HG02642 (cell line): Measurements from ENCODE around the gene GLRB.
A peak's percentile ranks its signal among the peaks of the same experiment; 100 is the strongest.
"Not testable (repeated sequence)": the region's sequence is repeated elsewhere in the genome, so short reads cannot be mapped to it uniquely, and the experiment has no call there.

Experiments used
- ATAC-seq: cut with Tn5 transposase; IDR thresholded peaks from one replicate; pipeline ENCODE4 v1.9.1; 2021; ENCODE audit warnings: mild to moderate bottlenecking; ENCODE audit not compliant: unreplicated experiment, poor library complexity

The GLRB gene

GRCh38 chr4:157121401-157121800, 45.5 kb downstream of the GLRB start:
- no peak for ATAC-seq

DNA sequence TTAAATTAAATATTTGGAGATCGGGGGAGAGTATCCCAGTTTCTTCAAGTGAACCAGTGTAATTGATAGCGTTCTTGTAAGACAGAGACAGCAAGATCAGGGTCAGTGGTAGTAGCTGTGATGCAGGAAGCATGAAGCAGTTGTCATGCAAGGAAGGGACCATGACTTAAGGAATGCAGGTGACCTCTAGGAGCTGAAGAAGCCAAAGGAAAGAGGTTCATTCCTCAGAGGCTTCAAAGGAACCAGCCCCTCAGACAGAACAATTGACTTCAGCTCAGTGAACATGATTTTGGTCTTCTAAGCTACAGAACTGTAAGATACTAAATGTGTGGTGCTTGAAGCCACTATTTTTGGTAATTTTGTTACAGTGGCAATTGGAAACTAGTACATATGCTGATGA, 51.6 kb downstream of the GLRB start:
- ATAC-seq = no peak

DNA sequence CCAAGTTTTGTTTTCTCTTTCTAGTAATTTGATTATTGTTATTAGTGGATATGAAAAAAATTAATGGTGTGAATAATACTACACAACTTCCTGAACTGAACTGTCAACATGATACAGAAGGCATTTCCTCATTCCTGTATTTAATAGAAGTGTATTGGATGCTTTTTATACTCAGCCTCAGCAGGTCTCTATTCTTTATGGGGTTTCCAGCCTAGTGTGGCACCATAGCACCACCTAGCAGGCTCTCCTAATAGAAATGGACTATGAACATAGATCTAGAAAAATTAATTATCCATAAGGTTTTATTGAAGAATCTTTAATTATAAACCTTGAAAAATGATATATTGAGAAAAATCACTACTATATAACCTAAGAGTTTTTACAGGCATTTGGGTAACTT, 52.4 kb downstream of the GLRB start:
- ATAC-seq = no peak

DNA sequence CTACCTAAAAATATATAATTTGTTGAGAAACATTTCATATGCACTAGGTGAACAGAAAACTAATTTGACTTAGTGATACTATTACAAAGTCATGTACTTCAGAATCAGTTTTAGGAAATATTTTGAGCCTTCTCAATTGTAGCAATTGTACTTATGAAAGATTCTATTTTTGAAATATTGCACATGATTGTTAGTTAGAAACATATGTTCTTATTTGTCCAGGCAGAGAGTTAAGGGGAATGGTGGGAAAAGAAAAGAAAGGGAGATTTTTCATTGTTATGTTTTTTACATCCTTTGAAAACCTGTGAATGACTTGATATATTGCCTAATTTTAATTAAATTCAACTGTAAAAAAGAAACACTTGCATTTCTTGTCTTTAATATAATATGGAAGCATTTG, 66.0 kb downstream of the GLRB start:
- no peak for ATAC-seq

- ATAC-seq = no peak
These were observed 67.4 kb downstream of the GLRB start for GRCh38 chr4:157143369-157143768.

DNA sequence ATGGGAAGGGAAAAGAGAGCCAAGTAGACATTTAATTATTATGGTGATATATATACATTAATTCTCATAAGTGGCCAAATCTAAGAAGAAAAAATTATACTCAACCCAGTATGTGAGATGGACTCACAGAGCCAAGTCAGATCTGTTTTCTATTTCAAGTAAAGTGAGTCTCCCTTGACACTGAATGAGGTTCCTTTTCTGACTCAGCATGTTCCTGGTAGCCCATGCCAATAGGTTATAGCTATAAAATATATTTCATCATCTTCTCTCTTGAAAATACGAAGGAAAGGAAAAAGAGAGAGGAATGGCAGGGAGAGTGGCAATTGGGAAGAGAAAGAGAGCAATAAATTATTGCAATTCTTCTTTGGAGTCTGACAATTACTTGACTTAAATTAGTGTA, 75.8 kb downstream of the GLRB start:
- no peak for ATAC-seq

DNA sequence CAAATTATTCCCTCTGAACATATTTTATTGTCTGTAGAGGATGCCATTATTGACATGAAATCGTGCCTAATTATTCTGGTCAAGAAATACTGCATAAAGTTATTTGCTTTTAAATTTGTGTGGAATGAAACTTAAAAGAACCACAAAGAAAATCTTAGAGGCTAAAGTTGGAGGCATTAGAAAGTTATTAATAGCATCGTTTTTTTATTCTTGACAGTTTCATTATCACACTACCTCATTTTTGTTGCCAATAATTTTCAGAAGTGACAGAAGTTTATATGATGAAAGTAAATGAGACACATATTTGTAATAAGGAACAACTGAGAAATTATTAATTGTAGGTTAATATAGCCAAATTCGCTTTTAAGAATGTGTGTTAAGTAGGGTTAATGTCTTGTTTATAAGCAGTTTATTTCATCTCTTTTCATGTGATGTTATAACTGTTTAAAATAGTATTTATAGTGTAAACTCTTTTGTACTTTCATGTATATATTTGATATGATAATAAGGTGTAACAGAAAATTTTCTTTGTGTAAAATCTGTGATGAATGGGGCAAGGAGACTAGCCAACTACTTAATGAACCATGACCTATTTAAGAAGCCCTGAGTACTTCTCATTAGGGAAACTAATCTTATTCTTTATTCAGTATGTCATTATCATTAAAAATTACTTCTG, 90.1 kb downstream of the GLRB start:
- ATAC-seq = no peak

GRCh38 chr4:157170321-157170720, 94.4 kb downstream of the GLRB start:
- ATAC-seq = no peak

DNA sequence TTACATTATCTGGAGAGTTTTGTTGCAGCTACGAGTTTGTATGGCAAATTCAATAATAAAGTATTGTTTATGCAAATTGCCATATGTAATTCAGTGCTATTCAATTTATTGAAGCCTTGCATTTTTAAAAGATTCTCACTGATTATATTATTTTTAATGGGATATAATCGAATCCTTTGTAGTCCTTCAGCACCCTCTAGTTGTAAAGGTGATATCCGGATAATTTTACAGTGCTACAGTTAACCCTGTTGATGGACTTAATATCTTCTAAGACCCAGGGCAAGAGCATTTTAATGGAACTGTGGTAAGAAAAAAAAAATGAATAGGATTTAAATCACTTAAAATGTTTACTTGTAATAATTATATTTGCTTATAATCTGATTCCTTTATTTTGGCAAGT, 96.1 kb downstream of the GLRB start:
- no peak for ATAC-seq

DNA sequence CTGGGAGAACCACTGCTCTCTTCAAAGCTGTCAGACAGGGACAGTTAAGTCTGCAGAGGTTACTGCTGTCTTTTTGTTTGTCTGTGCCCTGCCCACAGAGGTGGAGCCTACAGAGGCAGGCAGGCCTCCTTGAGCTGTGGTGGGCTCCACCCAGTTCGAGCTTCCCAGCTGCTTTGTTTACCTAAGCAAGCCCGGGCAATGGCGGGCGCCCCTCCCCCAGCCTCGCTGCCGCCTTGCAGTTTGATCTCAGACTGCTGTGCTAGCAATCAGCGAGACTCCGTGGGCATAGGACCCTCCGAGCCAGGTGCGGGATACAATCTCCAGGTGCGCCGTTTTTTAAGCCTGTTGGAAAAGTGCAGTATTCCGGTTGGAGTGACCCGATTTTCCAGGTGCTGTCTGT, 104.3 kb downstream of the GLRB start:
- ATAC-seq = not testable (repeated sequence)

GRCh38 chr4:157184300-157184699, 108.3 kb downstream of the GLRB start:
- no peak for ATAC-seq

DNA sequence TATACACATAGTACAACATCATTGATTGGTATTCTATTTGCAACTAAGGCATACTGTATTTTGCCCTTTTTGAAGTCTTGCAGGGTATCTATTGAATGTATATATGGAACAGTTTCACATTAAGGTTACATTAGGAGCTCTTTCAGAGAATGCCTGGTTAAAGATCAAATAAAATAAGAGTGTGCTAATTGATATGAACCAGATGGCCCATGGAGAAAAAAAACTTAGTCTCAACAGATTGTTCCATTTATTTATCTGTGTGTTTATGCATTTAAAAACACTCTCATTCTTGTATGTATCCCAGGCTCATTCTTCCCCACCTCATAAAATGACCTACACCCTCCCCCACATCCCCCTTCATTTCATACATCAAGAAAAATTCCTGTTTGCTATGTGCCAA, 109.4 kb downstream of the GLRB start:
- no peak for ATAC-seq

DNA sequence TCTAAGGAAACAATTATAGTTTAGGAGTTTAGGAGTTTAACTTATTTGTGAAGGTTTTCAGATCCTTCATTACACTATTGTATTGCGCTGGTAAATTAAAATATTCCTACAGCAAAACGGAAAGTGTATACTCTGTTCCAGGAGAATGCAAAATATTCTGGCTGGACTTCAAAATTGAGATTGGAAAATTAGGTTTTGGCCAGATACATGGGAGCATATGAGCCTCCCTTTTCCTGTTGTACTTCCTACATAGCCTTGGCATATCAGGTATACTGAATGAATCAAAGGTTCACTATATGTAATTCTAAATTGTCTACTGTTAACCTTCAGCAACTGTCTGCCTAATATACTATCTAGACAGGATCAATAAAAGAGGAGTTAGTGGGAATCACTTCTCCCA, 119.4 kb downstream of the GLRB start:
- no peak for ATAC-seq

- ATAC-seq = no peak
These were observed 120.1 kb downstream of the GLRB start for GRCh38 chr4:157196046-157196445.

GRCh38 chr4:157204634-157205244, 128.8 kb downstream of the GLRB start:
- ATAC-seq = no peak

- no peak for ATAC-seq
These were observed 141.8 kb downstream of the GLRB start for GRCh38 chr4:157217708-157218107.

- no peak for ATAC-seq
These were observed 143.9 kb downstream of the GLRB start for GRCh38 chr4:157219711-157220370.

DNA sequence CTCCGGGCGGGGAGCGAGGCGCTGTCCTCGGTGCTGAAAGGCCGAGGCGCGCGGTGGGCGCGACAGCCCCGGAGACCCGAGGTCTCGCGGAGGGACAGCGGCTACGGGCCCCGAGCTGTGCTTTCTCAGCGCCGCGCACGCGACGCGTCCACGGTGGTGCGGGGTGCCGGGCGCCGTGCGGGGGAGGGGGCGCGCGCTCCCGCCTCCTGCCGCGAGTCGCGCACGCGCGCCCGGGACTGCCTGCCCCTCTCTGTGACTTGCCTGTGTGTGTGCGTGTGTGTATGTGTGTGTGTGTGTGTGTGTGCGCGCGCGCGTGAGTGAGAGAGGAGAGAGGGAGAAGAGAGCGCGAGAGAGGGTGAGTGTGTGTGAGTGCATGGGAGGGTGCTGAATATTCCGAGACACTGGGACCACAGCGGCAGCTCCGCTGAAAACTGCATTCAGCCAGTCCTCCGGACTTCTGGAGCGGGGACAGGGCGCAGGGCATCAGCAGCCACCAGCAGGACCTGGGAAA, 144.5 kb downstream of the GLRB start, which contains the start of gene GRIA2:
Gene GRIA2 (plus strand): TSS at position 358 of the 511 bp plus-strand sequence. CDS start 315 bp downstream, outside the sequence.
- peak; percentile 52 for ATAC-seq

DNA sequence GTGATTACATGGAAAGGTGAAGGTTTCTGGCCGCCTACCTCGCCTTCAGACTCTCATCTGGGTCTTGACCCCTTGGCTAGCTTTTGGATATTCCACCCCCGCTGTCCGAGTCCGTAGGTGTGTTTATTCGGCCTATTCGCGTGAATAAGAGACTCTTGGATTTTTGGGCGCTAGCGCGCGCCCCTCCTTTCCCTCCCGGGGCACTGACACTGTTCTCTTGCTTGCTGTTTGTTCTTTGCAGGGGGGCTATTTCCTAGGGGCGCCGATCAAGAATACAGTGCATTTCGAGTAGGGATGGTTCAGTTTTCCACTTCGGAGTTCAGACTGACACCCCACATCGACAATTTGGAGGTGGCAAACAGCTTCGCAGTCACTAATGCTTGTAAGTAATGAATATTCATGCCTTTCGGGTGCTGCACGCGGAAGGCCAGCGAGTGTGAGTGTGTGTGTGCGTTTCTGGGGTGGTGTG, 145.5 kb downstream of the GLRB start:
- no peak for ATAC-seq
